H54 (cell line): ENCODE results near the gene SMOC1.

ENCODE experiments used
- DNase-seq: peaks from one replicate; pipeline ENCODE4 v3.0.0; 2011; ENCODE audit warnings: low spot score, mixed read lengths; ENCODE audit not compliant: insufficient read length
- FAIRE-seq: peaks from 3 replicates; lab custom pipeline; 2011; peaks lifted over from hg19 to GRCh38; lab: Jason Lieb, UNC
- POLR2A ChIP-seq: IDR thresholded peaks from 2 replicates; pipeline ENCODE4 v1.6.1; 2011; ENCODE audit warnings: low read depth, mild to moderate bottlenecking, low read length

Gene SMOC1

DNA sequence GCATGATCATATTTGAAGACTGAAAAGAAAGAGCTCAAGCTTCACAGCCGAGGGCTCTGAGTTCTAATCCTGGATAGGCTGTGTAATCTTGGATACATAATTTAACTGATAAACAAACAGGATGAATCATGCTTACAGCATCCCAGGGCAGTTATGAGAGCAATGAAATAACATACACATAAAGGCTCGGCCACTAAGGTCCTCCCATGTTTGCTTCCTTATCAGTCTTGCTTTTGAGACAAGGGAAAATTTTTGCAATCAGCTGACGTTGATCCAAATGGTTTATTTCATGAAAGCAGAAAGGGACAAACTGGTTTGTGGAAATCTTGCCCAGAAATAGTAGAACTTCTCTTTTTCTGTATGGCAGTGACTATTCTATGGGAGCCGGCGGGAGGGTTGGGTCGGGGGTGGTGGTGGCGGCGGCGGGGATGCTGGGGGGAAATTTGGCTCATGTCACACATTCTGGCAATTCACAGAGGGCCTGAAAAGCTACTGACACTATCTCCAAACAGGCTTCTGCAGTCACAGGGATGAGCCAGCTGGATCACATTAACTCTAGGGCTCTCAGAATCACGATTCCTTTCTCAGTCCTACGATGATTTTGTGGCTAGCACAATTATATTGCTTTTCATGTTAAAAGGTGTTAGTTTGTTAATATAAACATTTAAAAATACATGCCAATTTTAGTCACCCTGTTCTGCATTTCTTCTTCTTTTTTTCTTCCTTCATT is 185.1 kb downstream of the SMOC1 start:
- no peak for DNase-seq
- no peak for FAIRE-seq
- TF ChIP-seq POLR2A: no peak

DNA sequence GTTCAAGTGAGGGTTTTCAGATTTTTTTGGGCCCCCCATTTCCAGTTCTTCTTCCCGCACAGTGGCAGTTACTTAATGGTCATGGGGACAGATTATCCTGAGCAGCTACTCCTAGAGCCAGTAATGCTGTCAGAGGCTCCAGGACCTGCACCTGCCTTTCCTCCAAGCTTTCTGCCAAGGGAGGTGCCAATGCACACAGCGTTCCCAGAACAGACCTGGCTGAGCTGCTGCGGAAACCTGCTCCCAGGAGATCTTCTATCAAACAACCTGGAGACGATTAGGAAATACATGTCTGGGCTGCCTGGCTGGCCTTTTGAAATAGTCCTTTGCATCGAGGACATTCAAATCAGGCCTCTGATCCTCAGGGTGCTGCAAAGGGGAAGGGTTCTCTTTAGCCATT is 188.6 kb downstream of the SMOC1 start:
- DNase-seq: no peak
- FAIRE-seq: no peak
- no peak for TF ChIP-seq POLR2A

DNA sequence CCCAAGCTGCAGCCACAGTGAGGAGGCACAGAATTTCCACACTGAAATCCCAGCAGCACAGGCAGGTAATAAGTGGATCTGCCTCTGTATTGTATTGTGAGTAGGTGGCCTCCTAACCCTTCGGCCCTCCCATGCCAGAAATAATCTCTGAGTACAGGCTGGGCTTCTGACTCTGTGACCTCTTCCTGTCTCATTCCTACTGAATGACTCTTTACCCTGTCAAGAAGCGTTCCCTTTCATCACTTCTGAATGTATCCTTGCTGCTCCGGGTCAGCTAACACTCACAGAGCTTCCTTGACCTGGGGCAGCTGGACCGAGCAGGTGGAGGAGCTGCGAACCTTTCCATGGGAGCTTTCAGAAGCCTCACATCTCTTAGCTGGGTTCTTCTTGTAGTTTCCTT is 190.0 kb downstream of the SMOC1 start:
- TF ChIP-seq POLR2A: no peak
- no peak for FAIRE-seq
- no peak for DNase-seq

DNA sequence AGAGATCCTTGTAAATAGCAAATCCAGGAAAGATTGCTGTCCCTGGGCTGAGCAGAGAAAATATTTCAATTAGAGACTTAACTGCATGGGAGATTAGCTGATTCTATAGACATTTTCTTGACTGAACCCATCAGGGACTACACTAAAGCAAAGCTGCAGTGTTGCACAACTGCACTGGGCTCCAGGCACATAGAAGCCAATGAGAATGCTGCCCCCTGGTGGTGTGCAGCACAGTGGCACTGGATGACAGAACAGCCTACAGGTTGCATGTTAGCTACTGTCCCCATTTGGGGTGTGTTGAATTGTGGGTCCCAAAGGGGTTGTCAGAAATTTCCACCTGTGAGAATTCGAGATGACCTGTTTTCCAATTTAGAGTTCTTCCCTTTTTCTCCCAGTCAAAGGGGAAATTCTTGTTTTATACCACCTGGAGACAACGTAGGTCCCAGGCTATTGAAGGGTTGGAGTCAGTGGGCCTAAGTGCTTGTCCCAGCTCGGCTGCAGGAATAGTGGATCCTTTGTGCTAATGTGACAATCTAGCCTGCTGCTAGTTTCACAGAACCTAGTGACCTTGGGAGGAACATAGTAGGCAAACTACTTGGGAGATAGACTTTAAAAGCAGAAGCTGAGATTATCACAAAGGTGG is 194.8 kb downstream of the SMOC1 start:
- FAIRE-seq (peak; percentile 52), DNase-seq (peak; percentile 45)
- no peak for TF ChIP-seq POLR2A

DNA sequence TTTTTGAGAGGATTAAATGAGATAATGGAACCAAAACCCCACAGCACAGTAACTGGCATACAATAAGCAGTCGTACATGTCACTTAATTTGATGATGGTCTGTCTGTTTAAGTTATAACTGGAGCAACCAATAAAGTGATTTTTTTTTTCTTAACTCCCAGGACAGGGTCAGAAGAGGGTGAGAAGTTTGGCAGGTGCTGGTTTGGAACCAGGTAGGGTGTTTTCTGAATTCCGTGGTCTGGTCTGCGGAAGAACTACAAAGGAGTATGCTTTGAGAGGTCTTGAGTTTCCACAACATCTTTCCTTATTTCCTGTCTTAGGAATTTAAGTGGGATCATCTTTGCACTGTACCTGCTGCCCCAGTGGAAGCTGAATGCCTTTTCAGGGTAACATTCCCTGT is 197.8 kb downstream of the SMOC1 start:
- no peak for DNase-seq
- FAIRE-seq: no peak
- TF ChIP-seq POLR2A: no peak

DNA sequence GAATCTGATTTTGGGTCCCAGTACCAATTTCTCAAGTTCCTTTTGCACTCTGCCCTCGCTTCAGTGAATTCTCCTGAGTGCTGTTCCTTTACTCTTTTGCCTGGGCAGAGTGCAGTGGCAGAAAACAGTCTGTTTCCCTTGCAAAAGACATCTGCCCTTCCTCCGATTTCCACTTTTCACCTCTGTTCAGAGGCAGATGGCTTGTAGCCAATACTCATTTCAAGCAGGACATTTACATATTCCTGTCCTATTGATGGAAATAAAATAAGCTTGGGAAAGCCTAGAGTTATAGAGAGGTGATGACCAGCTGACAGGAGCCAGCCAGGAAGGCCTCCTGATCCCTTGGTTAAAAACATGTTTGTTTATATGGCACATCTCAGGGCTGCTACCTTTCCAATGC is 198.5 kb downstream of the SMOC1 start:
- TF ChIP-seq POLR2A: no peak

DNA sequence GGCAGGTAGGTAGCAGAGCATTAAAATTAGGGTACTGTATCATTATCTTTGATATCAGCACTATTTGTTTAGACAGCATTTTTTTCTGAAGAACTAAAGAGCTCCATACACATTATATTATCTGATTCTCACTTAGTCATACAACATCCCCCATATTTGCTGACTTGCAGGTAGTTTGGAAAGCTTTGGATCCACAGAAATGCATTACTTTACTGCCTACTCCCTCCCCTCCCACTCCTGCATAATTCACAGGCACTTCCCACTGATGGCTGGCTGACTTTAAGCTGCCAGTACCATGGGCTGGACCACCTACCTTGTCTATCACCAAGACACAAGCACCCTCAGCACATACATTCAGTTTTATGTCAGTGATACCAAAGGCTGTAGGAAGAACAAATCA is 199.1 kb downstream of the SMOC1 start:
- DNase-seq: no peak
- no peak for FAIRE-seq
- TF ChIP-seq POLR2A: no peak

More for the DNA sequence above, 198.5 kb downstream of the SMOC1 start:
- FAIRE-seq (no peak), DNase-seq (no peak)

DNA sequence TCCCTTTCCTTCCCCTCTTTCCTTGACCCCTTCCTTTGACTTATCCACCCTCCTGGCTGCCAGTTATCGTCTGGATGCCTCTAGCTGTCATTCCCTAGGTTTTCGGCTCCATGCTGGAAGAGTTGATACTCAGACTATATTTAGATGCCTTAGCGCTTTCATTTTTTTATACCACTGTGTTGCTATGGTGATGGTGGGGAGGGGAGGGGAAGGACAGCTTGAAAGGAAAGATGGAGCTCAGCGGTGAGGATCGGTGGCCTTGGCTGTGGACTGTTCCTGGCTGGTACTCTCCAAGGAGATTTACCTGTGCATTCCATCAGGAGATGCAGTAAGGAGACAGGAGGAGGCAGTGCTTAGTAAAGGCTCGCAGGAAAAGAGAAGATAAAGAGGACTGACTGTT is 200.9 kb downstream of the SMOC1 start:
- TF ChIP-seq POLR2A: no peak
- DNase-seq: no peak
- no peak for FAIRE-seq
